Lower lobe of right lung (tissue), 2 donors: ENCODE measurements around the gene AKAP6. TPM values are rescaled to one million over a fixed set of nuclear protein-coding genes. Genes with fewer than 3 reads are reported as not detected.

Source experiments
- ATAC-seq, 2 donors: fragments of 200-7000 bp; cut with Tn5 transposase; one replicate each; pipeline ENCODE4 v1.9.1; 2020 to 2022; ENCODE audit warnings: mild to moderate bottlenecking in 2 of 2, moderate library complexity in 2 of 2
- DNase-seq: peaks from one replicate; pipeline ENCODE4 v3.0.0-alpha.2; 2020
- H3K27ac ChIP-seq: fragments of 200-600 bp; one replicate; pipeline ENCODE4 v1.8.0; 2022
- H3K27me3 ChIP-seq: fragments of 200-600 bp; one replicate; pipeline ENCODE4 v1.8.0; 2022; ENCODE audit warnings: low read depth
- H3K36me3 ChIP-seq: fragments of 200-600 bp; one replicate; pipeline ENCODE4 v1.8.0; 2022; ENCODE audit warnings: mild to moderate bottlenecking
- H3K4me1 ChIP-seq: fragments of 200-600 bp; one replicate; pipeline ENCODE4 v1.8.0; 2022
- H3K4me3 ChIP-seq: fragments of 200-600 bp; one replicate; pipeline ENCODE4 v1.8.0; 2022; ENCODE audit warnings: mild to moderate bottlenecking
- H3K9me3 ChIP-seq: fragments of 200-600 bp; one replicate; pipeline ENCODE4 v1.8.0; 2022
- CTCF ChIP-seq: fragments of 200-600 bp; IDR thresholded peaks from one replicate; pipeline ENCODE4 v1.8.0; 2022; ENCODE audit warnings: antibody characterized with exemption, mild to moderate bottlenecking
- intact Hi-C: fragments of 100-400 bp; cut with DNase I; formaldehyde crosslinking; loops from one replicate; pipeline ENCODE4 v1.11.0; 2022
- total RNA-seq: library from RNA; stranded (reverse); fragmentation: NEBNext Ultra II Directional; extraction: Animal tissue kit (Norgen Biotek cat#: 25700); gene quantifications from one replicate; pipeline ENCODE4 v1.2.1, GENCODE V29; 2021
- donor health status: DM: no; HTN: yes; CAD: no; lungs with severe emphysema.

The AKAP6 gene
- total RNA-seq, 1 donor from 2014 or later, result 8.6 TPM

- intact Hi-C loops, result no loop called here
- Histone ChIP-seq H3K9me3 (no peaks in the 10 kb centered on the region), H3K4me3 (no peak overlapping the region), H3K27me3 (no peaks in the 10 kb centered on the region), H3K36me3 (no peaks in the 10 kb centered on the region), H3K27ac (no peak overlapping the region), H3K4me1 (no peaks in the 10 kb centered on the region)
- no peak for TF ChIP-seq CTCF
- ATAC-seq, result no peak
- no peak for DNase-seq
Observed at GRCh38 chr14:32358781-32359180, 29.7 kb downstream of the AKAP6 start.

GRCh38 chr14:32361674-32362073 is 32.6 kb downstream of the AKAP6 start:
- H3K4me1 ChIP-seq, result no peaks in the 10 kb centered on the region
- no peak overlapping the region for H3K27ac ChIP-seq
- H3K4me3 ChIP-seq, result no peak overlapping the region
- no peaks in the 10 kb centered on the region for H3K36me3 ChIP-seq
- DNase-seq, result no peak
- H3K27me3 ChIP-seq, result no peaks in the 10 kb centered on the region
- ATAC-seq, result no peak
- intact Hi-C loops, result no loop called here
- H3K9me3 ChIP-seq, result no peaks in the 10 kb centered on the region
- no peak for TF ChIP-seq CTCF

- no peaks in the 10 kb centered on the region for H3K9me3 ChIP-seq
- H3K27ac ChIP-seq, result no peak overlapping the region
- H3K4me3 ChIP-seq, result no peak overlapping the region
- no peaks in the 10 kb centered on the region for H3K36me3 ChIP-seq
- H3K4me1 ChIP-seq, result no peaks in the 10 kb centered on the region
- no peak for TF ChIP-seq CTCF
- intact Hi-C loops, result no loop called here
- H3K27me3 ChIP-seq, result no peaks in the 10 kb centered on the region
- ATAC-seq (no peak), DNase-seq (no peak)
Observed at GRCh38 chr14:32363761-32364160, 34.7 kb downstream of the AKAP6 start.

- H3K4me3 ChIP-seq, result no peak overlapping the region
- no peak for TF ChIP-seq CTCF
- no peaks in the 10 kb centered on the region for H3K27me3 ChIP-seq
- no peaks in the 10 kb centered on the region for H3K4me1 ChIP-seq
- H3K36me3 ChIP-seq, result no peaks in the 10 kb centered on the region
- H3K27ac ChIP-seq, result no peak overlapping the region
- ATAC-seq, result no peak
- no peaks in the 10 kb centered on the region for H3K9me3 ChIP-seq
- no peak for DNase-seq
- intact Hi-C loops, result no loop called here
Observed at GRCh38 chr14:32364941-32365340, 35.8 kb downstream of the AKAP6 start.

GRCh38 chr14:32366256-32366879 is 37.3 kb downstream of the AKAP6 start:
- DNase-seq, result no peak
- no peak for TF ChIP-seq CTCF
- Histone ChIP-seq H3K36me3 (no peaks in the 10 kb centered on the region), H3K27me3 (no peaks in the 10 kb centered on the region), H3K4me1 (no peaks in the 10 kb centered on the region), H3K9me3 (no peaks in the 10 kb centered on the region), H3K4me3 (no peak overlapping the region), H3K27ac (no peak overlapping the region)
- no peak for ATAC-seq
- intact Hi-C loops, result no loop called here
